Upper lobe of left lung (tissue), 6 donors: ENCODE data around the gene TMEM25. TPM values are rescaled to one million over a fixed set of nuclear protein-coding genes. Genes with fewer than 3 reads are reported as not detected.
A peak's percentile ranks its signal among the peaks of the same experiment; 100 is the strongest.
"Not testable (repeated sequence)": the region's sequence is repeated elsewhere in the genome, so short reads cannot be mapped to it uniquely, and the experiment has no call there.

Experiments
- ATAC-seq, 2 donors: fragments of 200-7000 bp; cut with Tn5 transposase; one replicate each; pipeline ENCODE4 v1.9.1; 2022; ENCODE audit warnings: mild to moderate bottlenecking in 2 of 2, moderate library complexity in 2 of 2; ENCODE audit not compliant: low FRiP score in 2 of 2
- DNase-seq, 2 donors: peaks; one replicate each; pipeline ENCODE4 v3.0.0-alpha.2; 2019 to 2020
- H3K27ac ChIP-seq, 4 donors: fragments of 200-600 bp; sonication (generic); one replicate each; pipeline ENCODE4 v1.5.1; 2016 to 2019
- H3K27me3 ChIP-seq, 4 donors: fragments of 200-600 bp; sonication (generic); one replicate each; pipeline ENCODE4 v1.5.1; 2017 to 2019
- H3K36me3 ChIP-seq, 4 donors: fragments of 200-600 bp; sonication (generic); one replicate each; pipeline ENCODE4 v1.5.1; 2016 to 2019
- H3K4me1 ChIP-seq, 4 donors: fragments of 200-600 bp; sonication (generic); one replicate each; pipeline ENCODE4 v1.5.1; 2018 to 2019
- H3K4me3 ChIP-seq, 4 donors: fragments of 200-600 bp; sonication (generic); one replicate each; pipeline ENCODE4 v1.5.1; 2017 to 2019; ENCODE audit warnings: mild to moderate bottlenecking in 2 of 4, moderate library complexity in 1 of 4
- H3K9me3 ChIP-seq, 4 donors: fragments of 200-600 bp; sonication (generic); one replicate each; pipeline ENCODE4 v1.5.1; 2018 to 2019
- CTCF ChIP-seq, 6 experiments: fragments of 450-650 bp in 4 of 6; fragments of 200-600 bp in 2 of 6; sonication (generic) in 2 of 6; IDR thresholded peaks; one replicate each; pipeline ENCODE4 v1.5.1; 2016 to 2019; ENCODE audit warnings: antibody characterized with exemption in 6 of 6
- EP300 ChIP-seq, 4 donors: sonication (generic); formaldehyde crosslinking; IDR thresholded peaks; one replicate each; pipeline ENCODE4 v1.5.1; 2017; ENCODE audit warnings: antibody characterized with exemption in 4 of 4, control low read depth in 2 of 4
- POLR2A ChIP-seq, 4 donors: fragments of 450-650 bp; IDR thresholded peaks; one replicate each; pipeline ENCODE4 v1.5.1; 2016 to 2017; ENCODE audit warnings: antibody characterized with exemption in 4 of 4, mild to moderate bottlenecking in 2 of 4
- POLR2AphosphoS5 ChIP-seq, 2 donors: sonication (generic); formaldehyde crosslinking; IDR thresholded peaks; one replicate each; pipeline ENCODE4 v1.5.1; 2017; ENCODE audit warnings: antibody characterized with exemption in 2 of 2
- WGBS, 2 donors: methylation state at CpG; one replicate each; pipeline ENCODE4 v1.1.5; 2017 to 2018; 5-methylcytosine and 5-hydroxymethylcytosine counted together
- total RNA-seq, 6 donors: library from RNA; depleted of rRNA in 4 of 6; stranded (reverse); fragments of >200 nt in 4 of 6; gene quantifications; one replicate each; pipeline versions ENCODE4 v1.1.0 to v1.2.1, GENCODE V29; 2016 to 2021
- donor health status: DM: no; HTN: no; CAD: no; lungs with moderate emphysema.
- donor health status: DM: no; HTN: yes; CAD: no; lungs with severe emphysema.

The TMEM25 gene
- total RNA-seq, 6 donors from 2014 or later = 20.0 to 58.7 (median 28.0) TPM

- no peak overlapping the region for H3K4me3 ChIP-seq
- no peak for TF ChIP-seq POLR2A (IDR thresholded peaks at IDR 0.05)
- TF ChIP-seq EP300 (IDR thresholded peaks at IDR 0.05) = no peak
- no peak for TF ChIP-seq CTCF (IDR thresholded peaks at IDR 0.05)
- no peak for TF ChIP-seq POLR2AphosphoS5 (IDR thresholded peaks at IDR 0.05)
- no peaks in the 10 kb centered on the region for H3K9me3 ChIP-seq
- ATAC-seq (no peak), DNase-seq (no peak)
- H3K27me3 ChIP-seq = no peaks in the 10 kb centered on the region
- H3K27ac ChIP-seq = no peak overlapping the region
- 83 to 94% methylated on average over 2 of the region's 2 CpGs for WGBS, 2 donors
- H3K36me3 ChIP-seq = no peaks in the 10 kb centered on the region
- H3K4me1 ChIP-seq = peaks cover 20 to 35% (median 28%) of the 10 kb centered on the region in 4 donors
Measured at GRCh38 chr11:118569670-118570069, 38.7 kb downstream of the TMEM25 start.

GRCh38 chr11:118570787-118571186, 39.8 kb downstream of the TMEM25 start:
- Histone ChIP-seq H3K36me3 (no peaks in the 10 kb centered on the region), H3K4me3 (no peak overlapping the region), H3K9me3 (no peaks in the 10 kb centered on the region), H3K27ac (peak overlapping the region in 1 of 4 donors; percentile 99), H3K27me3 (no peaks in the 10 kb centered on the region), H3K4me1 (peaks cover 24 to 37% (median 31%) of the 10 kb centered on the region in 4 donors)
- 84 to 98% methylated on average over 1 of the region's 1 CpG for WGBS, 2 donors
- ATAC-seq (no peak), DNase-seq (no peak)
- TF ChIP-seq CTCF (IDR thresholded peaks at IDR 0.05) = no peak
- TF ChIP-seq EP300 (IDR thresholded peaks at IDR 0.05) = no peak
- no peak for TF ChIP-seq POLR2A (IDR thresholded peaks at IDR 0.05)
- TF ChIP-seq POLR2AphosphoS5 (IDR thresholded peaks at IDR 0.05) = no peak

GRCh38 chr11:118571701-118572060, 40.7 kb downstream of the TMEM25 start:
- ATAC-seq = peak; percentile 25 to 29
- H3K9me3 ChIP-seq, DNase-seq, H3K27me3 ChIP-seq, H3K36me3 ChIP-seq: not testable (repeated sequence)
- Histone ChIP-seq H3K4me3 (peak overlapping the region; percentile 69 to 99 (median 80)), H3K27ac (peak overlapping the region; percentile 97 to 99 (median 98)), H3K4me1 (peaks cover 26 to 39% (median 33%) of the 10 kb centered on the region in 4 donors)
- WGBS, 2 donors = 11 to 29% methylated on average over 14 to 15 of the region's 15 CpGs

GRCh38 chr11:118572061-118572980, 41.3 kb downstream of the TMEM25 start, which contains the start of gene ARCN1:
Gene ARCN1, plus strand, starts transcription at chr11:118572409. Its CDS starts 139 bp downstream, at chr11:118572548.
- DNase-seq (peak; percentile 78 to 91), ATAC-seq (peak; percentile 94 to 95)
- Histone ChIP-seq H3K27me3 (no peaks in the 10 kb centered on the region), H3K36me3 (peaks cover 0 to 1% (median 0%) of the 10 kb centered on the region in 4 donors), H3K4me3 (peak within 1 kb of the TSS; percentile 69 to 99 (median 80)), H3K9me3 (no peaks in the 10 kb centered on the region), H3K27ac (peak within 1 kb of the TSS; percentile 97 to 99 (median 98)), H3K4me1 (peaks cover 26 to 45% (median 36%) of the 10 kb centered on the region in 4 donors)
- WGBS, 2 donors = 0 to 2% methylated on average over 26 to 40 of the region's 55 CpGs
- TF ChIP-seq CTCF (IDR thresholded peaks at IDR 0.05) = no peak
- TF ChIP-seq POLR2AphosphoS5 (IDR thresholded peaks at IDR 0.05) = peak; percentile 81 to 90
- TF ChIP-seq EP300 (IDR thresholded peaks at IDR 0.05) = no peak
- peak in 2 of 4 donors; percentile 69 to 71 for TF ChIP-seq POLR2A (IDR thresholded peaks at IDR 0.05)

GRCh38 chr11:118572981-118573550, 42.1 kb downstream of the TMEM25 start:
- 2 to 7% methylated on average over 10 of the region's 10 CpGs for WGBS, 2 donors
- Histone ChIP-seq H3K9me3 (no peaks in the 10 kb centered on the region), H3K4me3 (peak overlapping the region; percentile 69 to 99 (median 80)), H3K36me3 (peaks cover 0 to 5% (median 0%) of the 10 kb centered on the region in 4 donors), H3K27ac (peak overlapping the region; percentile 97 to 99 (median 98)), H3K27me3 (no peaks in the 10 kb centered on the region), H3K4me1 (peaks cover 26 to 47% (median 37%) of the 10 kb centered on the region in 4 donors)
- ATAC-seq (peak; percentile 42 to 48), DNase-seq (no peak)
- TF ChIP-seq EP300 (IDR thresholded peaks at IDR 0.05) = no peak
- TF ChIP-seq POLR2AphosphoS5 (IDR thresholded peaks at IDR 0.05) = no peak
- TF ChIP-seq CTCF (IDR thresholded peaks at IDR 0.05) = no peak
- TF ChIP-seq POLR2A (IDR thresholded peaks at IDR 0.05) = no peak
